ENCODE results near the gene LEUTX.
A peak's percentile ranks its signal among the peaks of the same experiment; 100 is the strongest.
"Not testable (repeated sequence)": the region's sequence is repeated elsewhere in the genome, so short reads cannot be mapped to it uniquely, and the experiment has no call there.

LEUTX gene, protein sequence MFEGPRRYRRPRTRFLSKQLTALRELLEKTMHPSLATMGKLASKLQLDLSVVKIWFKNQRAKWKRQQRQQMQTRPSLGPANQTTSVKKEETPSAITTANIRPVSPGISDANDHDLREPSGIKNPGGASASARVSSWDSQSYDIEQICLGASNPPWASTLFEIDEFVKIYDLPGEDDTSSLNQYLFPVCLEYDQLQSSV

DNA sequence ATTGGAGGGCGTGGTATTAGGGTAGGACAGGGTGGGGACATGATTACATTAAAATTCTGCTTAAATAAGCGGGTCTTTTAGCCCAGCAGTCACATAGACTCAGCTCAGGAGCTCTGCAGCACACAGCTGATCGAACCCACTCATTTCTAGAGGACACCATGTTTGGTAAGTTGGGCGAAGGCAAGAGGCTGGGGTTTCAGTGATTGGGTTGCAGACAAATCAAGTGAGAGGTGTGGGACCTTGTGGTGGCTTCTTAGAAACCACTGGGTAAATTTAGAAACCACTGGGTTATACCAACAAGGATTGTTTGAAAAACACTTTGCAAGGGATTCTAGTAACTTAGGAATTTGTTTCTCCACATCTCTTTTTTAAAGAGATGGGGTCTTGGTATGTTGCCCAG lies at the start of gene LEUTX:
TSS of gene LEUTX (plus strand) at position 92 of the 400 bp plus-strand sequence. CDS start at position 159, 67 bp downstream.
- no peak for DNase-seq (ENCODE audit: low read depth, low spot score)

DNA sequence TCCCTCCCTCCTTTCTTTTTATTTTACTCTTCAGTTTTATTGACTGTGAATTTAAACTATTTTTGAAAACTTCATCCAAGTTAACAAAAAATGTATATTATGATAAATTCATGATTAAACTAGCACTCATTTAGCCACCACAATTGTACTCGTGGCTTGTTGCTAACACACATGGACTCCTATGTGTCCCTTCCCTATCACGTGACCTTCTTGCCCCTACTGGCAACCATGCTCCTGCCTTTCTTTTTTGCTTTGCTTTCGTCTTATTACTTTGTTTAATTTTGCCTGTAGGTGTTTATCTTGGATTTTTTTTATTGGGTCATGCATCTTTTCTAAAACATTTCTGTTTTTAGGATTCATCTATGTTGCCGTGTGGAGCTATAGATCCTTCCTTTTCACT lies 49.1 kb upstream of the LEUTX start:
- DNase-seq (ENCODE audit: low read depth, low spot score): no peak

DNA sequence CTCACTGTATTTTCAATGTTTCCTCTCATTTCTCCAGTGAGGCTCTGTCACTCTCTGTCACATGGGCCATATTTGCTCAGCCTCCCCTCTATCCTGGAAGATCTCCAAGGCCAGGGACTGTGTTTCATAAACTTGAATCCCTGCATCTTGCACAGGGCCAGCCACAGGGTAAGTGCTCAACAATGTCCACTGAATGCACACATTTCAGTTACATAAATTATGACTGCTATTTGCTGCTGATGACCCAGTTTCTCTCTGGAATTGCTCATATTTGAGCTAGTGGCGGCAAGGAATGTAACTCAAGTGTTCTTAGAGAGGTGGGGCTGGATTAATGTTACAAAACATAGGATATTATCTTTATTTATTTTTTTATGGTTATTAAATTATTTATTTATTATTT lies 47.0 kb upstream of the LEUTX start:
- no peak for DNase-seq (ENCODE audit: low read depth, low spot score)

DNA sequence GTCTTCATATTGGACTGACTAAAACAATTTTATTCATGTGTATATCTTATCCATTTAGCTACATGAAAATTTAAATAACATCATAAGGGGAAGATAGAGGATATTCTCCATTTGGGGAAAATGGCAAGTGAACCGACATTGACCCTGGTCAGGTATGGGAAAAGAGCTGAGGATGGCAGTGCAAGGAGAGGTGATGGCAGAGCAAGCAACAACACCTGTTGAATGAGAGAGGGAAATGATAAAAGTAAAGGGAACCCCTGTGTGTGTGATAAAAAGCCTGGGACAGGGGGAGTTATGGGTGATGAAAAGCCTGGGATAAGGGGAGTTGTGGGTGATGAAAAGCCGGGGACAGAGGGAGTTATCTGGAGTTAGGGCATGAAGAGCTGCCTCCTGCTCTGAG lies 44.8 kb upstream of the LEUTX start:
- no peak for DNase-seq (ENCODE audit: low read depth, low spot score)

DNA sequence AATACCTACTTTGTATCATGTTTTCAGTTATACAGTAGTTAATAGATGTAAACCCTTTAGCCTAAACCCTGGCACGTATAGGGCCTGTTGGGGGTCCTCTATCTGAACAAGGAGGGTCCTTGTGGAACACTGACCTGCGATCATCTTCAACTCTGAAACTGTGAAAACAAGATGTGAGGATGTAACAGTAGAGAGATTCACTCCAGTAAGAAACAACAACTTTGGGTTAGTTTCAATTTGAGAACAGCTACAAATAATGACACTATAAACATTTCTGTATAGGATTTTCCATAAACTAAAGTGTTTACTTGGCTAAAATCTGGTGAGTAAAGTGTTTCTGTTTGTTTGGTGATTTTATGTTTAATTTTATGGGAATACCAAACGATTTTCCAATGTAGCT lies 43.0 kb upstream of the LEUTX start:
- no peak for DNase-seq (ENCODE audit: low read depth, low spot score)

DNA sequence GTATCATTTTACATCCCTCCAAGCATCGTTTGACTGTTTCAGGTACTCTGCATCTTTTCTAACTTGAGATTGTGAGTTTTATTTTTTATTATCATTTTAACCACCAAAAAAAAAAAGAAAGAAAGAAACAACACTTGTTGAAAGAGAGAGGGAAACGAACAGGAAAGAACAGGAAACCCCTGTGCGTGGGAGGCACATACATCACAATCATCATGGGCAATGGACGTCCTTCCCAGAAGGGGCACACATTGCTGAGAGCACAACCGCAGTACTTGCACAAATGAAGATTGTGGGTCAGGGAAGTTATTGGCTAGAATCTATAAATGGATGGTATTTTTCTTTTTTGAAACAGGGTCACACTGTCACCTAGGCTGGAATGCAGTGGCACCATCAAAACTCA lies 42.6 kb upstream of the LEUTX start:
- DNase-seq (ENCODE audit: low read depth, low spot score): no peak

DNA sequence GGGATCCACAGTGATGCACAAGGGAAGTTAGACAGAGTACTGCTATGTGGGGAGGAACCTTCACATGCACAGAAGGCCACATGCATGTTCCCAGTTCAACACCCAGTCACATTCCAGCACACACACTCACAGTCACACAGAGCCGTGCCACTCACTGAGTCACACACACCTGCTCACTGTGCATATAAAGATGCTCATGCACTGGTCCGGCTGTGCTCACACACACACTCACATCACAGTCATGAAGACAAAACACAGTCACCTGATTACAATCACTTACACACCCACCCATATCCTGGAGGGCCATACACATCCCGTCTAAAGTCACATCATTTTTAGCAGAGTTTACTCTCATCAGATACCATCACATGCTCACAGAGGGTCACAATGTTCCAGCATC lies 41.3 kb upstream of the LEUTX start:
- DNase-seq (ENCODE audit: low read depth, low spot score): no peak

DNA sequence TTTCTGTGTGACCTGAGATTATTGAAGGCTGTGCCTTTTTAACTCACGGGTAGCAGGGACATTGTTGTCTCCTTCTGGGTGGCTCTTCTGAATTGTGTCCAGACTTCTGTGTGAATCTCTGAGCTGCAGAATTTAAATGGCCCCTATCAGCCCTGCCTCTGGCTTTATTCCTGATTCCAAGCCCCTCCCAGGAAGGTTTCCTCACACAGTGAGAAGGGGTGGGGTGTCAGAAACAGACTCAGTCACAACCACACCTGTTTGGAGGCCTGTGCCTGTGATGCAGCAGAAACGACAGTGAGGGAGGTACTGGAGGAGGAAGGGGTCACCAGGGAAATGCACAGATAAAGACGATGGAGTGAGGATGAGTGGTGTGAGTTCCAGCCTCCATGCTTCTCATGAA lies 40.8 kb upstream of the LEUTX start, which contains the start of gene CLC:
TSS of gene CLC (minus strand) at position 139 of the 400 bp plus-strand sequence. CDS start at position 62, 77 bp downstream.
- DNase-seq (ENCODE audit: low read depth, low spot score): no peak

DNA sequence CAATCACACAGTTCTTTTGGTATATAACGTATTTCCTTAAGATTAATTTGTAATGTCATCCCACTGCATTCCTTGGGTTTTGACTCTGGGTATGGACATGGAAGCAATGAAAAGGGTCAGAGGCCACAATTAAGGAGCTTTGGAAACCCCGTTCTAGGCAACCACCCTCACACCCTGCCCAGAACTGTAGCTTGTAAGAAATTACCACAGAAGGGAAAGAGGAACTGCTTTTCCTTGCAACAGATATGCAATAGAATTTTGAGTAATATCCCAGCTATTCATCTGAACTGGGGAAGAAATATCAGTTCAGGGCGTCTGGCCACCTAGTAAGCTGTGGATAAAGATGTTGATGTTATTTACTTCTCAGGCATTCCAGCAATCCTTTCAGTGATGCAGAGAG lies 39.8 kb upstream of the LEUTX start:
- no peak for DNase-seq (ENCODE audit: low read depth, low spot score)

DNA sequence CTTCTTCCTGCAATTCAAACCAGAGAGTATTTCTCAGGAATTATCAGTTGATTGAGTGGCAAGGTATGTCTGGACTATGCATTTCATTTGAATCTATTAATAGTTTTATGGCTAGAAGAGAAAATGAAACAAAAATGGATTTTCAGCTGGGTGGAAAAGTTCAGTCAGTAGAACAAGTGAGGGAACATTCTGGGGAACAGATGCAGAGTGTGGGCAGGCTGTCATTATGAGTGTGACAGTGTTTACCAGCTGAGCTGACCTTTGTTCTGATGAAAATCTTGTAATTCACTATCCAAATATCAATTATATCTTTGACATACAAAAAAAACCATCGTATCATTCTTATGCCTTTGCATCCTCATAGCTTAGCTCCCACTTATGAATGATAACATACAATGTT lies 38.3 kb upstream of the LEUTX start:
- no peak for DNase-seq (ENCODE audit: low read depth, low spot score)

DNA sequence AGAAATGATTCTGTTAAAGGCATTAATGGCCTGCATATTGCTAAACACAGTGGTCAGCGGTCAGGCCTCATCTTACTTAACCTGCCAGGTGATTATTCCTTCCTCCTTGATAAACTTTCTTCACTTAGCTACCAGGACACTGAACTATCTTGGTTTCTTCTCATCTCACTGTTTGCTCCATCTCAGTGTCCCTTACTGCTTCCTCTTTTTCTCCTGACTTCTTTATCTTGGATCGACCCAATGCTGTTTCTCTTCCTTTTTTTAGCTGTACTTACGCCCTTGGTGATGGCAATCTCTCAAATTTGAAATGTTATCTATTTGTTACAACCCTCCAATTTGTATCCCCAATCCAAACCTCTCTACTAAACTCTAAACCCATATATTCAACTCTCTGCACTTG lies 33.0 kb upstream of the LEUTX start:
- DNase-seq (ENCODE audit: low read depth, low spot score): no peak

DNA sequence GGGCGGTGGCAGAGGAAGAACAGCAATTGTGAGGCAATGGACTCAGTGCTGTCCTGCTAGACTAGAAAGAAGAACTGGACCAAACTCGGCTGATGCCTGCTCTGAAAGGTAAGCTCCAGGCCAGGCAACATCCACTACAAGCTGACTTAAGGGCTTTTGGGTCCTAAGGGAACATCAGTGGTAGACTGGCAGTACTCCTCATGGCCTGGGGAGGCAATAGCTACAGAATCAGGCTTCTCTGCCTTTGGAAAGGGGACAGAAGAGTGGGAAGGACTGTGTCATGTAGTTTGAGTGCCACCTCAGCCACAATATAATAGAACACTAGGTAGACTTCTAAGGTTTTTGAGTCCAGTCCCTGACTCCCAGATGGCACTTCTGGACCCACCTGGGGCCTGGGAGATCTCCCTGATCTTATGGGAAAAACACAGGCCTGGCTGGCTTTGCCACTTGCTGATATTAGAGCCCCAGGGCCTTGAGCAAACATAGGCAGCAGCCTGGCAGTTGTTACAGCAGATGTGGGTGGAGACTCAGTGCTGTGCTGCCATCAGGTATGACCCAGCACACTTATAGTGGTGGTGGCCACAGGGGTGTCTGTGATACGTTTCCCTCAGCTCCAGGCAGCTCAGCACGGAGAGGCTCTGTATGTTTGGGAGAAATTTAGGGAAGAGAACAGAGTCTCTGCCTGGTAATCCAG lies 31.7 kb upstream of the LEUTX start:
- DNase-seq (ENCODE audit: low read depth, low spot score): no peak

DNA sequence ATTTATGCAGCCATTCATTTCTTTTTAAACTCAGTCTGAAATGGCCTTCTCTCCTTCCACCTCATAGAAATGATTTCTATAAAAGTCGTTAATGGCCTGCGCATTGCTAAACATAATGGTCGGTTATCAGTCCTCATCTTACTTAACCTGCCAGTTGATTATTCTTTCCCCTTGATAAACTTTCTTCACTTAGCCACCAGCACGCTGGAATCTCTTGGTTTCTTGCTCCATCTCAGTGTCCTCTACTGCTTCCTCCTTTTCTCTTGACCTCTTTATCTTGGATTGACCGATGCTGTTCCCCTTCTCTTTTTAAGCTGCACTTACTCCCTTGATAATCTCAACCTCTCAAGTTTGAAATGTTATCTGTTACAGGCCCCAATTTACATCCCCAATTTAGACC lies 28.7 kb upstream of the LEUTX start:
- no peak for DNase-seq (ENCODE audit: low read depth, low spot score)

DNA sequence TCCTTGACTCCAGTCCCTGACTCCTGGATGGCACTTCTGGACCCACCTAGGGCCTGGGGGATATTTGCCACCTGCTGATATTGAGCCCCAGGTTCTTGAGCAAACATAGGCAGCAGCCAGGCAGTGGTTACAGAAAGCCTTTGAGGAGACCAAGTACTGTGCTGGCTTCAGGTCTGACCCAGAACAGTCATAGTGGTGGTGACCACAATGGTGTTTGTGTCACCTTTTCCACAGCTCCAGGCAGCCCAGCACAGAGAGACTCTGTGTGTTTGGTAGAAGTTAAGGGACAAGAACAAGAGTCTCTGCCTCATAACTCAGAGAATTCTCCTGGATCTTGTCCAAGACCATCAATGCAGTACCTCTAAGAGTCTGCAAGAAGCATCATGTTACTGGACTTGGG lies 26.3 kb upstream of the LEUTX start:
- no peak for DNase-seq (ENCODE audit: low read depth, low spot score)

DNA sequence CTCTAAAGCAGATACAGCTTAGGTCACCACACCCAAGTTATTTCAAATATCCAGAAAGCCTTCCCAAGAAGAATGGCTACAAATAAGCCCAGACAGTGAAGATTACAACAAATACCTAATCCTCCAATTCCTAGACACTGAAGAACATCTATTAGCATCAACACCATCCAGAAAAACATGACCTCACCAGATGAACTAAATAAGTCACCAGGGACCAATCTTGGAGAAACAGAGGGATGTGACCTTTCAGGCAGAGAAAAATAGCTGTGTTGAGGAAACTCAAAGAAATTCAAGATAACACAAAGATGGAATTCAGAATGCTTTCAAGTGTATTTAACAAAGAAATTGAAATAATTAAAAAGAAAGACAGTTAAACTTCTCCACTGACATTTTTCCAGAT lies 25.9 kb upstream of the LEUTX start:
- DNase-seq (ENCODE audit: low read depth, low spot score): no peak

DNA sequence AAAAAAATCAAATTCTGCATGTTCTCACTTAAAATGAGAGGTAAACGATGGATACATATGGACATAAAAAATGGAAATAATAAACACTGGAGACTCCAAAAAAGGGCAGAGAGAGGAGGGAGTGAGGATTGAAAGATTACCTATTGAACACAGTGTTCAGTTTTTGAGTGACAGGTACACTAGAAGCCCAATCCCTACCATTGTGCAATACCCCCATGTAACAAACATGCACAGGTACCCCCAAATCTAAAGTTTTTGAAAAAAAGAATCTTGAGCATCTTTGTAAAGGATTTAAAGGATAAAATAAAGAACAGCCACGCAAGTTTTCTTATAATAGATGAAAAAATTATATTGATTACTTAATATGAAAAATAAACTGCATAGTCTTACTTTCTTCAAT lies 24.1 kb upstream of the LEUTX start:
- no peak for DNase-seq (ENCODE audit: low read depth, low spot score)

DNA sequence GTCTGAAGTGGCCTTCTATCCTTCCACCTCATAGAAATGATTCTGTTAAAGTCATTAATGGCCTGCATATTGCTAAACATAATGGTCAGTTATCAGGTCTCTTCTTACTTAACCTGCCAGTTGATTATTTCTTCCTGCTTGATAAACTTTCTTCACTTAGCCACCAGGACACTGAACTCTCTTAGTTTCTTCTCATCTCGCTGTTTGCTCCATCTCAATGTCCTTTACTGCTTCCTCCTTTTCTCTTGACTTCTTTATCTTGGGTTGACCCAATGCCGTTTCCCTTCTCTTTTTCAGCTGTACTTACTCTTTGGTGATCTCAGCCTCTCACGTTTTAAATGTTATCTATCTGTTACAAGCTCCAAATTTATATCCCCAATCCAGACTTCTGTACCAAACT lies 23.7 kb upstream of the LEUTX start:
- no peak for DNase-seq (ENCODE audit: low read depth, low spot score)

DNA sequence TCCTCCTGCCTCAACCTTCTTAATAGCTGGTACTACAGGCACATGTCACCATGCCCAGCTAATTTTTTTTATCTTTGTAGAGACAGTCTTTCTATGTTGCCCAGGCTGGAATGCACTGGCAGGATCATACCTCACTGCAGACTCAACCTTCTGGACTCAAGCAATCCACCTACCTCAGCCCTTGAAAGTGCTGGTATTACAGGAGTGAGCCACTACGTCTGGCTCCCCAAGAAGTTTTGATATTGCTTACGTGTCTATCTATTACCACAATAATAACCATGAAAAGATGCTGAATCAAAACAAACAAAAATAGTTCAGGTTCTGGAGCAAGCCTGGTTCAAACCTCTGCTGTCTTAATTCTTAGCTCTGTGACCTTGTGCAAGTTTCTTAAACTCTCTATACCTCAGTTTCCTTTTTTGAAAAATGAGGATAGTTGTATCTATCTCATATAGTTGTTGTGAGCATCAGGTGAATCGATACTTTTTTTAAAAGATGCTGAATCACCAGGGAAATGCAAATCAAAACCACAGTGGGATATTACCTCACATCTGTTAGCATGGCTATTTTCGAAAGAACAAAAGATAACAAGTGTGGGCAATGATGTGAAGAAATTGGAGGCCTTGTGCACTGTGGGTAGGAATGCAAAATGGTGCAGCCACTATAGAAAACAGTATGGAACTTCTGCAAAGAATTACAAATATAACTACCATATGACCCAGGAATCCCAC lies 19.0 kb upstream of the LEUTX start:
- no peak for DNase-seq (ENCODE audit: low read depth, low spot score)

DNA sequence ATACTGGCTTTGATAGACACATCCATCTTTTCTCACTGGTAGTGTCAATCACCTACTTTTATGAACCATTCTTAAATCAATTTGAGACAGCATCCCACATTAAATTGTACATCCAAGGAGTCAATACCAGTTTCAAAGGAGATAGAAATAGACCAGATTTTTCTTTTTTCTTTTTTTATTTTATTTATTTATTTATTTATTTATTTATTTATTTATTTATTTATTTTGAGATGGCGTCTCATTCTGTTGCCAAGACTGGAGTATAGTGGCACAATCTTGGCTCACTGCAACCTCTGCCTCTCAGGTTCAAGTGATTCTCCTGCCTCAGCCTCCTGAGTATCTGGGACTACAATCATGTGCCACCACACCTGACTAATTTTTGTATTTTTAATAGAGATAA lies 16.8 kb upstream of the LEUTX start:
- DNase-seq (ENCODE audit: low read depth, low spot score): not testable (repeated sequence)

DNA sequence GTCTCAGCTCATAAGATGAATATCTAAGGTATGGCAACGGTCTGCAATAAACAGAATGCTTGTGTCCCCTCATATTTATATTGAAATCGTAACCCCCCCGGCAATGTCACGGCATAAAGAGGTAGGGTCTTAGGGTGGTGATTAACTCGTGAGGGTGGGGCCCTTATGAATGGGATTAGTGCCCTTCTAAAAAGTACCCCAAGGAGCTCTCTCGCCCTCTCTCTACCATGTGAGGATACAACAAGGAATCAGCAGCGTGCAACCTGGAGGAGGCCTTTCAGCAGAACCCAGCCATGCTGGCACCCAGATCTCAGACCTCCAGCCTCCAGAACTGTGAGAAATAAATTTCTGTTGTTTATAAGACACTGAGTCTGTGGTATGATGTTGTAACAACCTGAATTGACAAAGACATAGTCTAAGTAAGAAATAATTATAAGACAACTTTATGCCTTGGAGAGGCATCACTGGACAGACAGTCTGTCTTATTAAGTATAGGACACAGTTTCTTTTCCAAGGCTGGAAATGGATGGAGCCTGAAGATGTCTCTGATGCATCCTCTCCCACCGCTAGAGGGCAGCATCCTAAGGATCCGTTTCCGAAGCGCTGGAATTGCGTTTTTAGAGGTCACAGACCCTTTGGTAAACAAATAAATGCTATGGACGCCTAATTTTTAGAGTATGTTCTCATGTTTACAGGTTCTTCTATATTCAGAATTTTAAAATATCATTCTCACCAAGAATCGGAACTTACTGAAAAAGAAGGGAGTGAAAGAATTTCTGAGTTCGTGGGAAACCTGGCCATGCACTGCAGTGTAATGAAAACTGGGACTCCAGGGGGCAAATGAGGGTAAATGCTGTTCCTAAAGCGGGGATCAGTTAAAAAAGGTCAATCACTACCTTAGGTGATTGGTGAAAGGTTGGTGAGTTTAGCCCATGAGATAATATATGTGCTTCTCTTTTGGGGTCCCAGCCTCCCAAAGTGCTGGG lies 13.3 kb upstream of the LEUTX start:
- DNase-seq (ENCODE audit: low read depth, low spot score): peak; percentile 13

DNA sequence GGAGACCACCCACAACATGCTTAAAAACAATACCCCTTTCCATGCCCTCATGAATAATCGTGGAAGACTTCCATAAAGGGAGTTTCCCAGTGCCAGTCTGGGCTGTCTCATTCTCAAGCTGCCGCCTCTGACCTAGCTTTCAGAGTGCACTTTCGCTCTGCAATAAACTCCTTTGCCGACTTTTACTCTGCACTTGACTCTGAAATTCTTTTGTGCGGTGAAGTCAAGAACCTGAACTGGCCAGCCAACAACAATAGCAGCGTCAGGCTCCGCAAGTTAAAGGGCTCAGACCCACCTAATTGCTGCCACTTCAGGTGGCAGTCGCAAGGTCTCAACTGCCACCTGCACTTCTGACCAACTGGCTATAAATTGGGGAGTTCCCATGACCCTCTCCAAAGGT lies 10.3 kb upstream of the LEUTX start:
- no peak for DNase-seq (ENCODE audit: low read depth, low spot score)

DNA sequence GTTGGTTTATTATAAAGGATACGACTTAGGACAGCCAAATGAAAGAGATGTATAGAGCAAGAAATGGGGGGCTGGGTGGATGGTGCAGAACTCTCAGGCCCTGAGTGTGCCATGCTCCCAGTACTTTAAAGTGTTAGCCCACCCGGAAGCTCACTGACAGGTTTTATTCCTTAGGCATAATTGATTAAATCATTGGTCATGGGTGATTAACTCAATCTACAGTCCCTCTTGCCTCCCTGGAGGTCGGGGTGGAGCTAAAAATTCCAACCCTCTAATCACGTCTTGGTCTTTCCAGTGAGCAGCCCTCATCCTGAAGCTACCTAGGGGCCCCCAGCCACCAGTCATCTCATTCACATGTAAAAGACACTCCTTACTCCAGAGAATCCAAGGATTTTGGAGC lies 9.9 kb upstream of the LEUTX start:
- no peak for DNase-seq (ENCODE audit: low read depth, low spot score)

All from smooth muscle cell of the brain vasculature (primary cell).